ENCODE results near the gene OLFML3.

Gene OLFML3

GRCh38 chr1:113949007-113949406, 30.3 kb upstream of the OLFML3 start:
- no peak for DNase-seq (ENCODE audit: low spot score)

DNA sequence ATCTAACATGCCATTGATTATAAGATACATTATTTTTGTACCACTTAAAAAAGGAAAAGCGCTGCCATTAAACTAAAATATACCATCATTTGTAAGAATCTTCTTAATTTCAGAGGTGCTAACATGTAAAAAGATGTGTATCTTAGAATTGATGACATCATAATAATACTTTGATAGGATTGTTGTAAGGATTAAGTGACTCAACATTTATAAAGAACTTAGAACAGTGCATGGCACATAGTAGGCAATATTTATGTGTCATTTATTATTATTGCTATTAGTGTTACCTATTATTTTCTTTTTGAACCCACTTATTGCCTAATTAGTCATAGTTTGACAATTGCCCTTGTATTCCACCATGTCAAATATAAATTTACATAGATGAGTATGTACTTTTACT, 28.4 kb upstream of the OLFML3 start:
- no peak for DNase-seq (ENCODE audit: low spot score)

- no peak for DNase-seq (ENCODE audit: low spot score)
Measured at GRCh38 chr1:113951719-113952118, 27.6 kb upstream of the OLFML3 start.

- DNase-seq (ENCODE audit: low spot score), result no peak
Measured at GRCh38 chr1:113957984-113958383, 21.3 kb upstream of the OLFML3 start.

GRCh38 chr1:113958691-113959090, 20.6 kb upstream of the OLFML3 start:
- no peak for DNase-seq (ENCODE audit: low spot score)

DNA sequence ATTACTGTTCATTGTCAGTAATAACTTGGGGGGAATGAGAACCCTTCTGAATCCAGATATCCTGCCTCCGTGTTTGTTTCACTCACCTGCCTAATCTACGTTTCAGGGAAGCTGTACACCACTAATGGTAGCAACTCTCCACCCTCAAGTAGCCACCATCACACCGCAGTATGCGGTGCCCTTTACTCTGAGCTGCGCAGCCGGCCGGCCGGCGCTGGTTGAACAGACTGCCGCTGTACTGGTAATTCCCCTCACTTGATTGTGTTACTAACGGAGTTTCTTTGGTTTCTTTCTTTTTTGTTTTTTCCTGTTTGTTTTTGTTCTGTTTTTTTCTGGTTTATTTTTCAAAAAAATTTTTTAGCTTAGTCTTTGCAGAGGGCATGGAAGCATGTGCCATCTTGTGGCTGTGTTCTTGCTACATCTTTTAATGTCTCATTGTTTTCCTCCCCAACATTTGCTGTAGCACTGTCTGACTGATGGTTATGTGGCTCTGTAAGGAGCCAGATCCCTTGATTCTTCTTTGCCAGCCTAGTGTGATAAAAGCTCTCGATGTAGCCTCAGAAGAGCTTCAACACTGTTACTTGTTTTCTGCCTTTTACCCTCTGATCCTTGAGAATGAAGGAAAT, 15.9 kb upstream of the OLFML3 start:
- DNase-seq (ENCODE audit: low spot score), result no peak

- DNase-seq (ENCODE audit: low spot score), result no peak
Measured at GRCh38 chr1:113965703-113966412, 13.4 kb upstream of the OLFML3 start.

- DNase-seq (ENCODE audit: low spot score), result no peak
Measured at GRCh38 chr1:113972954-113973353, 6.3 kb upstream of the OLFML3 start.

DNA sequence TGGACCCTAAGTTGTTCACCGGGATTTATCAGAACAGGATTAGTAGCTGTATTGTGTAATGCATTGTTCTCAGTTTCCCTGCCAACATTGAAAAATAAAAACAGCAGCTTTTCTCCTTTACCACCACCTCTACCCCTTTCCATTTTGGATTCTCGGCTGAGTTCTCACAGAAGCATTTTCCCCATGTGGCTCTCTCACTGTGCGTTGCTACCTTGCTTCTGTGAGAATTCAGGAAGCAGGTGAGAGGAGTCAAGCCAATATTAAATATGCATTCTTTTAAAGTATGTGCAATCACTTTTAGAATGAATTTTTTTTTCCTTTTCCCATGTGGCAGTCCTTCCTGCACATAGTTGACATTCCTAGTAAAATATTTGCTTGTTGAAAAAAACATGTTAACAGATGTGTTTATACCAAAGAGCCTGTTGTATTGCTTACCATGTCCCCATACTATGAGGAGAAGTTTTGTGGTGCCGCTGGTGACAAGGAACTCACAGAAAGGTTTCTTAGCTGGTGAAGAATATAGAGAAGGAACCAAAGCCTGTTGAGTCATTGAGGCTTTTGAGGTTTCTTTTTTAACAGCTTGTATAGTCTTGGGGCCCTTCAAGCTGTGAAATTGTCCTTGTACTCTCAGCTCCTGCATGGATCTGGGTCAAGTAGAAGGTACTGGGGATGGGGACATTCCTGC, 3.9 kb upstream of the OLFML3 start:
- peak; percentile 55 for DNase-seq (ENCODE audit: low spot score)

GRCh38 chr1:113976609-113977278, 2.5 kb upstream of the OLFML3 start:
- DNase-seq (ENCODE audit: low spot score), result peak; percentile 34

- DNase-seq (ENCODE audit: low spot score), result no peak
Measured at GRCh38 chr1:113977906-113978305, 1.4 kb upstream of the OLFML3 start.

DNA sequence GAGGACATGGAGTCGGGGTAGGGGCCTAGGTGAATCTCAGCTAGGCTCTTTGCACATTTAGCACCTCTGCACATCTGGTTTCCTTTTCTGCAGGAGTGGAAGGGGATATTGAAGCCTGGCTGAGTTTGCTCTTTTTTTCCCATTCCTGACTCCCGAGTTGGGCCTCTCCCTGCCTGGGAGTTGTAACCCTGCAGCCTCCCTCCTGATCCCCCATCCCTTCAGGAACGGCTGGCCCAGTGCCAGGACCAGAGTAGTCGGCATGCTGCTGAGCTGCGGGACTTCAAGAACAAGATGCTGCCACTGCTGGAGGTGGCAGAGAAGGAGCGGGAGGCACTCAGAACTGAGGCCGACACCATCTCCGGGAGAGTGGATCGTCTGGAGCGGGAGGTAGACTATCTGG, 836 bp downstream of the OLFML3 start:
- no peak for DNase-seq (ENCODE audit: low spot score)

DNA sequence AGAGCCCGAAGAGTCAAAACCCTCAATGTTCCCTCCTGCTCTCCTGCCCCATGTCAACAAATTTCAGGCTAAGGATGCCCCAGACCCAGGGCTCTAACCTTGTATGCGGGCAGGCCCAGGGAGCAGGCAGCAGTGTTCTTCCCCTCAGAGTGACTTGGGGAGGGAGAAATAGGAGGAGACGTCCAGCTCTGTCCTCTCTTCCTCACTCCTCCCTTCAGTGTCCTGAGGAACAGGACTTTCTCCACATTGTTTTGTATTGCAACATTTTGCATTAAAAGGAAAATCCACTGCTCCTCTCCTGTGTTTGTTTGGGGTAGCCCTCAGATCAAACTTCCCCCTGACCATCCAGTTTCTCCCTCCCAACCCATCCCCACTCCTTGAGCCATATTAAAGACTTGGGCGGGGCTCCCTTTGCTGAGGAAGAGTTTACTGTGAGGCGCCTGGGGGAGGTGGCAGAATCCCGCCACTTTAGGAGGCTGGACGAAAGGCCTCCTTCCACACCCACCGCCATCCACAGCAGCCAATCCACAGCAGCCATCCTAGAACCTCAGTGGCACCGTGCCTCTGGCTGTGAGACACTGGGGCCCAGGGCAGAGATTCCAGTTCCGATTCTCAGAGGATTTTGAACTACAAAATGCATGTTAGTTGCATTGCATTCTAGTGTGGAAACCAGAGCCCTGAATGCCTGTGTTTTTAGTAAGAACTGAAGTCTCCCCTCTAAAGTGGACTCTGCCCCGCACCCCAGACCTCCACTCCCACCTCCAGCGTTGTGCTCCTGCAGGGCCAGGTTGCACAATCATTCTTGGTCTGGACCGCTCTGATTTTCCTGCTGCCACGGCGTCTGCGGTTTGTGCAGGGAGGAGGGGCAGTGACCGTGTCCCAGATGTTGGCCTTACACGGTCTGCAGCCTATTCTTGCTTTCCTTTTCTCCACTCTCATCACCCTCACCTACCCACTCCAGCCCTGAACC, 3.0 kb downstream of the OLFML3 start:
- DNase-seq (ENCODE audit: low spot score), result peak; percentile 77

DNA sequence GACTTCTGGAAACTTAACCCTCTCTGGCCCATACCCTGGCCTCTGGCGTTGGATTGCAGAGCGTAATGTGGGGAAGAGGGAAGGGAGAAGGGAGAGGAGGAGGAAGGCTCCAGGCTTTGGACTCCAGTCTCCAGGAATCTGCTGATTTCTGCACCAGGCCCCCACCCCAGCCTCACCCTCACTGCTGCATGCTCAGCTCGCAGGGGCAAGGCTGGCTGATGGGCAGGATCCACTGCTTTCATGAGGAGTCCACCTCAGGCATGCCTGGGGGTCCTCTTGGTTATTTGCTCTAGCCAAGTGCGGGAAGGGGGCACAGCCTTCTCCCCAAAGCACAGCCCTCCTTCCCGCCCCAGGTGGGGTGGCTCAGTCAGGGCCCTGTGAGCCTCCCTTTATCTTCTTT, 3.7 kb downstream of the OLFML3 start:
- no peak for DNase-seq (ENCODE audit: low spot score)

GRCh38 chr1:113983391-113983790, 4.1 kb downstream of the OLFML3 start:
- no peak for DNase-seq (ENCODE audit: low spot score)

- no peak for DNase-seq (ENCODE audit: low spot score)
Measured at GRCh38 chr1:113983826-113984225, 4.6 kb downstream of the OLFML3 start.

GRCh38 chr1:113984710-113985109, 5.4 kb downstream of the OLFML3 start:
- no peak for DNase-seq (ENCODE audit: low spot score)

- DNase-seq (ENCODE audit: low spot score), result no peak
Measured at GRCh38 chr1:113986802-113987201, 7.5 kb downstream of the OLFML3 start.

DNA sequence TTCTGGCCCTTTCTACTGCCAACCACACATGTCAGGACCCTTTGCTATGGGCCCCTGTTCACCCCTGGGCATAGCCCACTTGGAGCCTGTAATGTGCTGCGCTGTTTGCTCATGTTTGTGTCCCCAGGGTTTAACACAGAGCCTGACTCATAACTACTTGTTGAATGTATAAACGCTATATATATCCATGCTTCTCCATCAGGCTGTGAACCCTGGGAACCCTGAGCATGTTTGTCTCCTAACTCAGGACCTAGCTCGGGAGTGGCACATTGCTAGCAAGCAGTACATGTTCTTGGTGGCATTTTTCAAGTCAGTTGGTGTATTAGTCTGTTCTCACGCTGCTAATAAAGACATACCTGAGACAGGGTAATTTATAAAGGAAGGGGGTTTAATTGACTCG, 8.0 kb downstream of the OLFML3 start:
- DNase-seq (ENCODE audit: low spot score), result no peak

GRCh38 chr1:113990530-113990929, 11.3 kb downstream of the OLFML3 start:
- DNase-seq (ENCODE audit: low spot score), result no peak

DNA sequence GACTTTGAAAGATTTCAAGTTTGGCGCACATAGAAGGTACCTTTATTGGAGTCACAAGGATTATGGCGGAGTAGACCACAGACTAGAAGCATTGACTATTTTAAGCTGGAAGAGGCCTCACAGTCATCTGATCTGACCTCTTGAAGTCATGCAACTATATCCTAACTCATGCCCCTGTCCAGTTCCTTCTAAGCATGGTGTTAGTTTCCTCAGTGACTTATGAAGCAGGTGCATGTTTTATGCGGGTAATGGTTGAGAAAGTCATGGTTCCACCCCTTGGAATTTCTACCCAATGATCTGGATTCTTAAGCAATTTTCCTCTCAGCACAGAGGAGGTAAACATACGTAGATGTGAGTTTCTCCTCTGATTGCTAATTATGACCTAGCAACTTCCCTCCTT, 11.7 kb downstream of the OLFML3 start:
- DNase-seq (ENCODE audit: low spot score), result no peak
